DMS53 treated with DMSO at 0.1 percent for 48 hours (cell line): ENCODE data around the gene RIOK2.
"Not testable (repeated sequence)": the region's sequence is repeated elsewhere in the genome, so short reads cannot be mapped to it uniquely, and the experiment has no call there.

Experiments used
- DNase-seq: peaks from one replicate; lab custom pipeline; 2025; ENCODE audit not compliant: unreplicated experiment; lab: John Stamatoyannopoulos, UW

The RIOK2 gene

GRCh38 chr5:97171703-97172102 lies 11.3 kb downstream of the RIOK2 start:
- no peak for DNase-seq

- no peak for DNase-seq
Observed at GRCh38 chr5:97167435-97167834, 15.6 kb downstream of the RIOK2 start.

DNA sequence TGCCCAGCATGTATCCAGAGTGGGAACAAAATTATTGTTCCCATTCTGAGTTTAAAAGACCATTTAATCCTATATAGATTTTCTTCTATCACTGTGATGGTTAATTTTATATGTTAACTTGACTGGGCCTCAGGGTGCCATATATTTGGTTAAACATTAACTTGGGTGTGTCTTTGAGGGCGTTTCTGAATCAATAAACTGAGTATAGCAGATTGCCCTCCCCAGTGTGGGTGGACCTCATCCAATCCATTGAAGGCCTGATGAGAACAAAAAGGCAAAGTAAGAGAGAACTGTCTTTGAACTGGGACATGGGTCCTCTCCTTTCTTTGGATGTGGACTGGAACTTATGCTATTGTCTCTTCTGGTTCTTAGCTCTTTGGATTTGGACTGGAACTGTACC lies 17.3 kb downstream of the RIOK2 start:
- peak; percentile 21 for DNase-seq

- DNase-seq, result no peak
Observed at GRCh38 chr5:97164846-97165245, 18.2 kb downstream of the RIOK2 start.

GRCh38 chr5:97163790-97164285 lies 19.2 kb downstream of the RIOK2 start:
- DNase-seq, result no peak

GRCh38 chr5:97163360-97163764 lies 19.7 kb downstream of the RIOK2 start:
- peak; percentile 52 for DNase-seq

DNA sequence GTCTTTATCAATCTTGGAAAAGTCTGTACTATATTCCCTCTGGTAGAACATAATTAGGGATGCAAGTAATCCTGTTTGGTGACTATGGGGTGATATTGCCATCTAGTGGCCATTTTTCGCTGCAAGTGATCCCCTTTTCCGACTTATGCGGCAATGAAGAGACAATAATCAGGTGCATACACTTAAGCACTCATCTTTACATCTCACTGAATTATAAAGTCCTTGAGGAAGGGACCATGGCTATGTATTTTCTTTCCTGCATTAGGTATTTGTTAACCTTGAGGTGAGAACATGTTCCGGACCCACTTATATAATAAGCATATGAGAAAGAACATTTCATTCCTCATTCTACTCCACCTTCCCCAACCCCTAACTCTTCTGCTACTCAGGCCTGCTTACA lies 21.0 kb downstream of the RIOK2 start:
- DNase-seq, result peak; percentile 52

DNA sequence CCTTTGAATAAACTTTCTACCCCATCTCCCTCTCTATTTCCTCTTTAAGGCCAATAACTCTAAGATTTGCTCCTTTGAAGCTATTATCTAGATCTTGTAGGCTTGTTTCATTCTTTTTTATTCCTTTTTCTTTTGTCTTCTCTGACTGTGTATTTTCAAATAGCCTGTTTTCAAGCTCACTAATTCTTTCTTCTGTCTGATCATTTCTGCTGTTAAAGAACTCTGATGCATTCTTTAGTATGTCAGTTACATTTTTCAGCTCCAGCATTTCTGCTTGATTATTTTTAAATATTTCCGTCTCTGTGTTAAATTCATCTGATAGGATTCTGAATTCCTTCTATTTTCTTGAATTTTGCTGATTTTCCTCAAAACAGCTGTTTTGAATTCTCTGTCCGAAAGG lies 25.4 kb downstream of the RIOK2 start:
- DNase-seq, result no peak

DNA sequence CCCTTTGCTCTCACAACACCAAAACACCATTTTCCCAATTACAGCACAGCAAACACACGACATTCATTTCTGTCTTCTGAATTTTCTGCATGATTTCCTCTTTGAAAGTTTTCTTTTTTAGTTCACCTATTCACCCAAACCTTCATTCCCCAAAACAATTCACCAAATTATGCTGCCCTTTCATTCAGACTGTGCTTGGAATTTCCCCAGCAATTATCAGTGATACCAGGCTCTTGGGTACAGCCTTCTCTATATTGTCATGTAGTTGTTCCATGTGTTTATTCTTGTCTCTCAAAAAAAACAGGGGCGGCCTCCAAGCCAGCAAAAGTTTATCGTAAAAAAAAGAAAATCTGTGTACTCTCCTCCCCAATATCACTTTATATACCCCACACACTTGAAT lies 31.7 kb downstream of the RIOK2 start:
- no peak for DNase-seq

DNA sequence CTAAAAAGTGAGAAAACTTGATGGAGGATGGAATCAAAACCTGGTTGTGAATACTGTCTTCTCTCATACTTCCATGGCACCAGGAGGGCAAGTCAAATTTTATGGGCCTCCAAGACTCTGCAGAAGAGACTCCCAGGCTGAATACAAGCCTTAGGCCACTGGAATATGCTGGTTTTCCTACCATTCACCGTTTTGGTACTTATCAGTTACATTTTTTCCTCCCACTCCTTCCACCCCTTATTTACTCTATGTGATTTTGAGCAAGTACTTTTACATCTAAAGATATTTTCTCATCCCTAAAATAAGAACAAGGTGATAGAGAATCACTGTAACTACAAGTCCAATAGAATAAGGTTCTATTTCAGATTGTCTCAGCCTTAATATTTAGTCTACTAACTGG lies 32.6 kb downstream of the RIOK2 start:
- no peak for DNase-seq

- no peak for DNase-seq
Observed at GRCh38 chr5:97149709-97150108, 33.3 kb downstream of the RIOK2 start.

GRCh38 chr5:97148288-97148687 lies 34.8 kb downstream of the RIOK2 start:
- DNase-seq, result no peak

DNA sequence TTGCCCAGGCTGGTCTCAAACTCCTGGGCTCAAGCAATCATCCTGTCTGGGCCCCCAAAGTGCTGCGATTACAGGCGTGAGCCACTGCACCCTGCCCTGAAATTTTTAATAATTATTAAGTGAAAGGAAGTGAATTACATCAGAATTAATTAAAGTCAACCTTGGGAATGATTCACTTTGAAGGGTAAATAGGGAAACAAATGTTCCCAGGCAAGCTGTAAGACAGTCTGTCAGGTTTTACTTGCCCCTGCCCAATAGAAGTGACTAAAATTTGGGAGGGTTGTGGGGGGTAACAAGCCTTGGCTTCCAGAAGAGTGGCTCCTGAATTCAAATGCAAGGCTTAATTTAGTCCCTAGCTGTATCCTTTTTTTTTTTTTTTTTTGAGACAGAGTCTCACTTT lies 39.3 kb downstream of the RIOK2 start:
- DNase-seq, result no peak

GRCh38 chr5:97142521-97143254 lies 40.4 kb downstream of the RIOK2 start, which contains the start of gene LIX1:
LIX1 (minus strand) TSS chr5:97142611; CDS start chr5:97142576, 35 bp downstream.
- DNase-seq, result peak; percentile 29

GRCh38 chr5:97141539-97141938 lies 41.5 kb downstream of the RIOK2 start:
- no peak for DNase-seq

GRCh38 chr5:97141031-97141430 lies 42.0 kb downstream of the RIOK2 start:
- DNase-seq, result no peak

- not testable (repeated sequence) for DNase-seq
Observed at GRCh38 chr5:97140250-97140649, 42.8 kb downstream of the RIOK2 start.

GRCh38 chr5:97136475-97136874 lies 46.6 kb downstream of the RIOK2 start:
- no peak for DNase-seq

- DNase-seq, result no peak
Observed at GRCh38 chr5:97135868-97136267, 47.2 kb downstream of the RIOK2 start.

DNA sequence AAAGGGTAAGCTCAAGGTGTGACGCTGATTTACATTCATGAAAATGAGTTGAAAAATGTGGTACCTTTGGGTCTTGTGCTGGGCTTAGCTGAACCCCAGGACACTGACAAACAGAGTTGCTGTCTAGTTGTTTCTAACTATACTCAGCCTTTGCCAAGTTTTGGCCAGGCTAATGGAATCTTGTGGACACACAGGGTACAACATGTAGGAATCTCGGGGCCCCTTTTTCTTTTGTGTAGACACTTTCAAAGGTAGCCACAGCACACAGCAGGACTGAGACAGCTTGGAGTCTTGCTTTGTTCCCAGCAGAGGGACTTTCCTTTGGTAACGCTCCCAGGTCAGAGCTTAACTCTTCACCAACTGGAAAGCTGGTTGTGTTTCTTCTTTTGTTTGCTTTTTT lies 48.4 kb downstream of the RIOK2 start:
- DNase-seq, result no peak

DNA sequence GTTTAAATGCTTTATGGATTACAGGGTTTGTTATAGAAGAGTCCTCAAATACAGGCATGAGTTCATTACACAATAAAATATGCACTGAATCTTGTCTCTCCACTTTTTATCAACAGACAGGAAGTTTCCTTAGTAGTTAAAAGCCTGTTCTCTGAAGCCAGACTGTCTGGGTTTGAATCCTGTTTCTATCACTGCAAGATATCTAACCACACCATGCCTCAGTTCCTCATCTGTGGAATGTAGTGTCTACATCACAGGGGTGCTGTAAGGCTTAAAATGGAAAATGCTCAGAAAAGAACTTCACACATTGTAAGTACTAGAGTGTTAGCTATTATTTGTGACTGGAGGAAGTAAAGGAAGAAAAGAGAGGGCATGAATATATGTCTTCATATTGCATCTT lies 49.9 kb downstream of the RIOK2 start:
- no peak for DNase-seq

DNA sequence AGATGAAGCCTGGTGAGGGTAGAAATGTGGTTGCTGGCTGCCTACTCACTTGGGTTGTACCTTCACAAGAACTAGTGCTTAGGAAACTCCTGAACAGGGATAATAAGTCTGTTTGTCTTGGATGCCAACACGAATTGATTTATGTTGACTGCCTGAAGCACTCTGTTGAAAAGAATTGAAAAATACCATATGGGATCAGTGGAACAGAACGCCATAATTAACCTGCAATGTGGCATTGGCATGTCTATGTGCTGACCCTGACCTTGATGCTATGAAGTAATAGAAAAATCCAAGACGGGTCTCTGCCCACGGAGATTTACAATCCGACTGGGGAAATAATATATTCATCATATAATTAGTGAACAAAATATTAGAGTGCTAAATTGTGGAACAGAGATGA lies 51.1 kb downstream of the RIOK2 start:
- DNase-seq, result no peak

- DNase-seq, result no peak
Observed at GRCh38 chr5:97131139-97131710, 51.8 kb downstream of the RIOK2 start.
